Muscle of back (tissue), 11 donors: ENCODE measurements around the gene TSEN54. TPM values are rescaled to one million over a fixed set of nuclear protein-coding genes. Genes with fewer than 3 reads are reported as not detected.
"Not testable (repeated sequence)": the region's sequence is repeated elsewhere in the genome, so short reads cannot be mapped to it uniquely, and the experiment has no call there.

Experiments
- DNase-seq, 3 donors: peaks; one replicate each; pipeline versions ENCODE4 v3.0.0 to v3.0.0-alpha.2; 2013
- polyA plus RNA-seq, 10 donors: library from polyadenylated mRNA; unstranded; fragments of 120-200 nt; gene quantifications; one replicate each; pipeline ENCODE4 v1.2.1, GENCODE V29; 2013; ENCODE audit not compliant: insufficient read length in 10 of 10

The TSEN54 gene
- polyA plus RNA-seq, 10 donors = 11.5 to 28.0 (median 20.8) TPM

DNA sequence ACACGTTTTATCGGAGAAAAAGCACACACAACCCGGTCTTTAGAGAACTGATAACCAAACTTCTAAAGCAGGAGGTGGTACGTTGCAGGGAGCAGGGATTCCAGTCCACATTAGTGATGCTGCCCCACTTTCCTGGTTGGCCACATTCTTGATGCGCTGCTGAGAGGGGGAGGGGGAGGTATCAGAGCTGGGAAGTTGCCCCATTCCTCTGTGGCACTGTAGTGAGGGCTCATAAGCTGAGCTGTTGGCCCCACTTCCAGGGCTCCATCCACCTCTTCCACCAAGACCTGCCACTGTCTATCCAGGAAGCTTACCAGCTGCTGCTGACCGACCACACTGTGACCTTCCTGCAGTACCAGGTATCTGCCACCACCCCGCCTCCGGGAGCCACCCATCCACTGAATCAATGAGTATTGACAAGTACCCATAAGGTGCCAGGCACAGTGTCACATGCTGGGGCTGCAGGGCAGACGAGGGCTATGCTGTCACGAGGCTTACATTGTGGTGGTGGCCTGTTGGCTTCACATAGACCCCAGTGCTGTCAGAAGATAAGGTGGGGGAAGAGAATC is 1.1 kb downstream of the TSEN54 start:
- peak in 1 of 3 donors; percentile 32 for DNase-seq

DNA sequence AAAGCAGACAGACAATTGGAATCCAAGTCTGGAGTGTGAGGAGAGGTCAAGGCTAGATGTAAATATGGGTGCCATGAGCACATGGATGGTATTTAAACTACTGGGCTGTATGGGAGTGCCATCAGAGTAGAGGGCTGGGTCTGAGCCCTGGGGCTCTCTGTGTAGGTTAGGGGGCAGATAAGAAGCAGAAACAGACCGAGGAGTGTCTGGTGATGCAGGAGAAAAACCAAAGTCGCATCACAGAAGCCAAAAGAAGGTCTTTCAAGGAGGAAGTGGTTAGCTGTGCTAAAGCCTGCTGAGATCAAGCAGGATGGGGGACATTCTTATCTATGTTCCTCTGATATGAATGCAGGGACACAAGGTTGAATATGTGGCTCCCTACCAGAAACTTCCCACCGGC is 1.9 kb downstream of the TSEN54 start:
- DNase-seq = no peak

DNA sequence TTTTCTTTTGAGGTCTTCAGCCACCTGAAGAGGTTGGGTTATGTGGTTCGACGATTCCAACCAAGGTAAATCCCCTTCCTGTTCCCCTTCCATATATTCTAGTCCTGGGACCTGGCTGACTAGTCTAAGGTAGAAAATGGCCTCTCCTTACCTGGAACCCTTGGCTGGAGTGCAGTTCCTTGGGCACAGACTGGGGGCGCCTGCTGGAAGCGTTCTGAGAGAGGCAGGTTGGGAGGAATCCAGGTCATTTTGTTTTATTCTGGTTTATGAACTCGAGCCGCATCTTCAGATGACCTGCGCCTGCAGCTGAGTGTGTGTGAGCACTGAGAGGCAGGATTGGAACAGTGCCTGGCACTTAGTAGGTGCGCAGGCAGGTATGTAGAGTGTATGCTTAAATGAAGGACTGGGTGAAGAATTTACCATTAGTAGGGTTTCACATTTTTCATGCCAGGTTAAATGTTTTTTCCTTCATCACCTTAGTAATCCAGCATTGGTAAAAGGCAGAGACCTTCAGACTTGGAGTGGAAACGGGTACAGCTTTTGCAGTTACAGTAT is 2.7 kb downstream of the TSEN54 start:
- DNase-seq = no peak

- not testable (repeated sequence) for DNase-seq
Measured at GRCh38 chr17:75520413-75520812, 4.1 kb downstream of the TSEN54 start.

DNA sequence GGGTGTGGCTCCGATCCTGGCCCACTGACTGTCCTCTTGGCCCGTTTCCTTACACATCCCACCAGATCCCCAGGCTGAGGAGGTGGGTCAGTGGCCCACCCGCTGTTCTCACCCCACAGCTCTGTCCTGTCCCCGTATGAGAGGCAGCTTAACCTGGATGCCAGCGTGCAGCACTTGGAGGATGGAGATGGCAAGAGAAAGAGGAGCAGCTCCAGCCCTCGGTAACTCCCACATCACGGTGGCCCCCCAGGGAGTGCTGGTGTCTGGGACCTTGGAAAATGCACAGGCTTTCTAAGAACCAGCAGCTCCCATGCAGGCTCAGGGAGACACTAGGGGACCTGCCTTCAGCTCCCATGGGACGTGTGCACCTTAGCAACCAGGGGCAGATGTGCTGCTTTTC is 5.0 kb downstream of the TSEN54 start:
- no peak for DNase-seq

DNA sequence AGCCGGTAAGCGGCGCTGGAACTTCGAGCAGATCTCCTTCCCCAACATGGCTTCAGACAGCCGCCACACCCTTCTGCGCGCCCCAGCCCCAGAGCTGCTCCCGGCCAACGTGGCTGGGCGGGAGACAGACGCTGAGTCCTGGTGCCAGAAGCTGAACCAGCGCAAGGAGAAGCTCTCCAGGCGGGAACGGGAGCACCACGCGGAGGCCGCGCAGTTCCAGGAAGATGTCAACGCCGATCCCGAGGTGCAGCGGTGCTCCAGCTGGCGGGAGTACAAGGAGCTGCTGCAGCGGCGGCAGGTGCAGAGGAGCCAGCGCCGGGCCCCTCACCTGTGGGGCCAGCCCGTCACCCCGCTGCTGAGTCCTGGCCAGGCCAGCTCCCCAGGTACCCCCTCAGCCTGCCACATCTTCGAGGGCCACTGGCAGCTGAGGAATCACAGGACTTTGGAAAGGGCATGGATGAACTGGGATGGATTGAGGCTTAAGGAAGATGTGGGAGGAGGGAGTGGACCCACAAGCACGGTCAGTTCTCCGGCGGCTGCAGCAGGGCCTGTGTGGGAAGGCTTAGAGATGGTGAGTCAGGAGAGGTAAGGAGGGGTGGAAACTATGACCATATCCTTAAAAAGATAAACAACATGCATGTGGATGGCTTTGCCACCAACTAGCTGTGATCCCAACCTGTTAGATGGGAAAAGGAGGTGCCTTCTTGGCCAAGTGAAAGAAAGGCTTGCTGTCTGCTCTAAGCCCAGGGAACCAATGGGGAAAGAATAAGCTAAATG is 5.8 kb downstream of the TSEN54 start:
- no peak for DNase-seq

DNA sequence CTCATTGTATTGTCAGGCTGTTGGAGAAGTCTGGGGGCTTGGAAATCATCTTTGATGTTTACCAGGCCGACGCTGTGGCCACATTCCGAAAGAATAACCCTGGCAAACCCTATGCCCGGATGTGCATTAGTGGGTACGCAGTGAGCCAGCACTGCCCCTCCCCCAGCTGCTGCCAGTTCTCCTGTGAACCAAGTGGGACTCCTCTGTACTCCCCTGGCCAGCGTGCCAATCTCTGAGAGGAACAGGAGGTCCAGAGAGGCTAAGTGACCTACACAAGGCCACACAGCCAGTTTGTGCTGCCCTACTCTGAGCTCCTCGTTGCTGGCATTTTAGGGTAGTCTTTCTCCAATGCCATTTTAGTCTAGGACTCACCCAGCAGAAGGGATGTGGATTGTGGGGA is 7.3 kb downstream of the TSEN54 start:
- DNase-seq = no peak

DNA sequence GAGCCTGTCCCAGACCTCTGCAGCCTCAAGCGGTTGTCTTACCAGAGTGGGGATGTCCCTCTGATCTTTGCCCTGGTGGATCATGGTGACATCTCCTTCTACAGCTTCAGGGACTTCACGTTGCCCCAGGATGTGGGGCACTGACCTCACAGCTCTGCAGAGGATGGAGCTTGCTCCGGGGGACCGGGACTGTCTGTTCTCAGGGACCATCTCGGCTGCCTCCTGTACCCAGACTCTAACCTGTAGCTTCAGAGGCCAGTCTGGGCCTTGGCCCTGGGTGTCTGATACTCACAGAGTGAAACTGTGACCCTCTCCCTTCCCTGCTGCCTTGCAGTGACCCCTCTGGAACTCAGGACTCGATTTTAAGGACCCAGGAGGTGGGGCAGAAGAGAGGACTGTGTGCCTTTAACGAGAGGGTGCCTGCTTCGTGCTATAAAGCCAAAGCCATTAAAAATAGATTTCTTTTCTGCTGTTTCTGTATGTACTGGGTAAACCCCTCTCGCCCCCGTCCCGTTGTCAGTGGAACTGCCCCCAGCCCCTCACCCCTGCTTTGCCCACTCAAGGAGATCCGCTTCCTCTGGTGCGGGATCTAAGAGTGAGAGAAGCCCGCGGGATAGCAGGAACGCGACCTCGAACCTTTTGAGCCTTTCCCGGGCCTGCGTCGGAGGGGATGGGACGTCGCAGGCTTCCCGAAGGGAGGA is 8.1 kb downstream of the TSEN54 start:
- DNase-seq = no peak

- DNase-seq = peak in 2 of 3 donors; percentile 63 to 82
Measured at GRCh38 chr17:75524970-75525805, 8.9 kb downstream of the TSEN54 start, which contains the start of gene LLGL2. LLGL2 (plus strand) TSS chr17:75525697; CDS start chr17:75543427, 17,730 bp downstream.

DNA sequence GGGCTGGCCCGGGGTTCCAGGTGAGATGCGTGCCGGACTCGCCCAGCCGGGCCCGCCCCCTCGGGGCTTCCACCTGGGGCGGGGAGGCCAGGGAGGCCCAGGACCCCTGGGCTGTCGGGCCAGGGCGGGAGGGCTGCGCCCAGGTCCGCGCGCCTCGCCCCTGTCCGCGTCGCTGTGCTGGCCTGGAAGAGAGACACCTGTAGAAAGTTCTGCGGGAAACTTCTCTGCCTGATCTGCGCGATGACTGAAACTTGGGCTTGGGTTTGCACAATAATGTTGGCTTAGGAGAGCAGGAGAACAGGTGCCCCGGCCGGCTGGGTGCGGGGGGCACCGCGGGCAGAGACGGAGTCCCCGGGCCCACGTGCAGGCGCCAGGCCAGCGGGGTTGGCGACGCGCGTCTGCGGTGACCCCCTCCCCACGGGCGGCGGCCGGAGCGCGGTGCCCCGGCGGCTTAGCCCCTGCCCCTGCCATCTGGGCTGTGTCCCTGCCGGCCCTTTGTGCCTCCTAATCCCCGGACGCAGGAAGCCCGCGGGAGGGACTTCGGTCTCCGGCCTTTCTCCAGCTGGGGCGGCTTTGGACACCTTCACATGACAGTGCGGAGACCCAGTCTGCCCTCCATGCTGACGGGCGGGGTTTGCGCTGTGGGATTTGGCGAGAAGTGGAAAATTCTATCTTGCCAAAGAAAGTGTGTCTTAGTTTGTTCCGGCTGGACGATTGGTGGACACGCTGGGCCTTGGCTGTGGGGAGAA is 9.7 kb downstream of the TSEN54 start:
- no peak for DNase-seq

DNA sequence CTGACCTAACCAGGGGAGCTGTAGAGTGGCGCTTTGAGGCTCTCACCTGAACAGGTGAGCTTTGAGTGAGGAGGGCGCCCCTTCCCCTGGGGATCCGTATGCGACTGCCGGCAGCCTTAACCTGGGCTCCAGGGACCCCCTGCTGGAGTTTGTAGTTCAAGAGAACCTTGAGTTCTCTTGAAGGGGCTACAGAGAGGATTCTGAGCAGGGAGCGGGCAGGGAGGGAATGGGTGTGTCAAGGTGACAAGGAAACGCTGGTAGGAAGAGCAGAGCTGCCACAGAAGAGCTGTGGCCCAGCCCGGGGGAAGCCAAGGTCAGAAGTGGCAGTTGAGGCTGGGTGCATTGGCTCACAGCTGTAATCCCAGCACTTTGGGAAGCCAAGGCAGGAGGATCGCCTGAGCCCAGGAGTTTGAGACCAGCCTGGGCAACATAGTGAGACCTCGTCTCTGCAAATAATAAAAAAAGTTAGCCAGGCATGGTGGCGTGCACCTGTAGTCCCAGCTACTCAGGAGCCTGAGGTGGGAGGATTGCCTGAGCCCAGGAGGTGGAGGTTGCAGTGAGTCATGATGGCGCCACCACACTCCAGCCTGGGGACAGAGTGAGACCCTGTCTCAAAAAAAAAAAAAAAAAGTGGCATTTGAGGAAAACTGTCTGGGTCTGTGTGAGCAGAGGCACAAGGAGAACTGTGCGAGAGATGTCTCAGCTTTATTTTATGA is 10.4 kb downstream of the TSEN54 start:
- DNase-seq = no peak

- no peak for DNase-seq
Measured at GRCh38 chr17:75530837-75531720, 14.8 kb downstream of the TSEN54 start.

DNA sequence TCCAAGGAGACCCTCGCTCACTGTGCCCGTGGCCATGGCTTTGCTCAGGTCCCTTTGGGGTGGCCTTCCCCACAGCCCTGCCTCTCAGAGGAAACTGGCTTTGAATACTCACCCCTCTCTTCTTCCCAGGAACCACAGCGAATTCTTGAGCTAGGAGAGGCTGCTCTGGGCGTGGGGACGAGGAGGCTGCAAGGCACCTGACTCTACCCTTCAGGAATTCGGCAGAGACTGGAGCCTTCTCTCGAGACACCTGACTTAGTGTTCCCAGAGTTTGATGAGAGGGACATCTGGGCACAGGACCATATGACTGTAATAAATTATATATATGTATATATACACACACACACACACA is 15.4 kb downstream of the TSEN54 start:
- DNase-seq = no peak

DNA sequence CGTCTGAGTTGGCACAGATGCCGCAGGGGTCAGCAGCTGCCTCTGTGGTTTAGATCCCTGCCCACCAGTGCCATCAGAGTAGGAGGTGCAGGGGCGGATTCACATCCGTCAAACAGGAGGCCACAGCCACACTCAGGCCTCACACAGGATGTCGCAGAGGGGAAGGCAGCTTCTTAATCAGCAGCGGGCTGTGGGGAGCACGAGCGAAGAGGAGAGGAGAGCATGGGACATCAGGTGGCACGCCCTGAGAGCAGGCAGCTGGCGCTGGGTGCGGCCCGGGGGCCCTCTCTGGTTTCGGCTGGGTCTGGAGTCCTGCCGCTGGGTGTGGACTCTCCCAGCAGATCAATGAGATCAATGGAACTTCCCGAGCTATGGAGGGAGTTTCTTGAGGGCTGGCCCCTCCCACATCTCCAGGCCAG is 18.8 kb downstream of the TSEN54 start:
- DNase-seq = no peak

DNA sequence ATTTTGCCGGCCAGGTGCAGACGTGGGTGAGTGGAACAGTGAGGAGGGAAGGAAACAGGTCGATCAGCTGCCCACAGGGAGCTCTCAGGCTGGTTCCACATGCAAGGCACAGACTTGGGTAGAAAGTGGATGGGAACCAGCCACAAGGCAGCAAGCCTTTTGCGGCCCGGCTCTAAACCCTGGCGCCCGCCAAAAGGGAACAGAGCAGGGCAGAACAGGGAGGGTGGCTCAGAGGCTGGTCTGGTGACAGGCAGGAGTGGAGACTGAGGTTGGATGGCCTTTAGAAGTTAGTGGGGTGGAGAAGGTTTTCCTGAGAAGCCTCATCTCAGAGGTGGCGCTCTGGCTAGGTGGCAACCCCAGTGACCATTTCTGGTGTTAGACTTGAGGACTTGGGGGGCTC is 19.5 kb downstream of the TSEN54 start:
- DNase-seq = no peak

- no peak for DNase-seq
Measured at GRCh38 chr17:75536366-75536765, 20.0 kb downstream of the TSEN54 start.

DNA sequence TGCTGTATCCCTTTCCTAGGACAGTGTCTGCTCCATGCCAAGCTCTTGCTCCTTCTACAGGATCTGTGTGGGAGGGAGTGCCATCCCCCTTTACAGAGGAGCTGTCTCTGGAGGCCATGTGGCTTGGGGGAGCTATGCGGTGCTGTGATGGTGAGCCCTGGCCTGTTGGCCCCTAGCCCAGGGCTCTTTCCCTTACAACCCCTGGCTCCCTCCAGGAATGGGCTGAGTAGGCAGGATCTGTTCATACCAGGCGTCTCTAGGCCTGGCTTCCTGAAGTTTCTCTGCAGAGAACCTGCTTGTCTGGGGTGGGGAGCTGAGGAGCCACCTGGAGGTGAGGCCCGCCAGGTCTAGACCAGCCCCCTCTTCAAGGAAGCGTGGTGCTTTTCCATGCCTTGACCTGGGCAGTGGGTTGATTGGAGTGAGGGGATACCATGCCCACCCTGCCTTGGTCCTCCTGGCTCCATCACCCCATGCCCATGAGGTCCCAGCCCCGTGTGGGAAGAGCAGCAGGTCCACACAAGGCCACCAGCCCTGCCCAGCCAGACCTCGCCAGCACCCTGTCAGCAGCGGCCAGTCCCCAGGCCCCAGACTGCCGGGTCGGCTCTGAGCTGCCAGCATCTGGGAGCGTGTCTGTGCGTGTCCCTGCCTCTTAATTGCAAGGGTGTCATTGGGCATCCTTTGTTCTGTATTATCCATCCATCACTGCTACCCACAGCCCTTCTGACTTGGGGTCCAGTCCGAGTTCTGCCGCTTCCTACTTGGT is 23.8 kb downstream of the TSEN54 start:
- DNase-seq = no peak

DNA sequence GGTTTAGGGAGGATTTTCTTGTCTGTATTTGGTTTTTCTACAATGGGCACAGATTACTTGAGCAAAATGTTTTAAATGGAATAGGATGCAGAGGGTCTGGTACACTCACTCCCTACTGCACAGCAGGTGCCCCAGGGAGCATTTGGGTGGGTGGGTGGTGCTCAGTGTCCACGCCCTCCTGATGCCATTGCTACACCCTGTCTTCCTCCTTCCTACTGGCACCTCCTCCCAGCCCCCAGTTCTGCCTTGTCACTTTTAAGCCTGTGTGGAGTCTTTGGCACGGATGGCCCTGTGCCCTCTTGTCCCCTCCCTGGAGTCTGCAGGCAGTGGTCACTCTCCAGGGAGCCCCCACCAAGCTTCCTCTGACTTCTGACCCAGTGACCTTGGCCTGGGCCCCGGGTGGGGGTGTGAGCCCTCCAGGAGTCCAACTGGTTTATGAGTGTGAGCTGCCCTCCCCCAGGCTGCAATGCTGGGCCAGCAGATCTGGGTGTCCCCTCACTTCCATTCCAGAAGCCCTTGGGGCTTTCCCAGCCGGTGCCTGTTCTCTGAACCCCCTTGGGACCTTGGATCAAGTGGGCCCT is 24.7 kb downstream of the TSEN54 start:
- DNase-seq = no peak
